Endothelial cell of umbilical vein (primary cell): ENCODE results near the gene PNPLA7. TPM values are rescaled to one million over a fixed set of nuclear protein-coding genes. Genes with fewer than 3 reads are reported as not detected.
"Not testable (repeated sequence)": the region's sequence is repeated elsewhere in the genome, so short reads cannot be mapped to it uniquely, and the experiment has no call there.

Experiments
- BruUV-seq: library from RNA; stranded (reverse); fragments of 400-500 nt; replicated peaks from 2 replicates; lab custom pipeline; 2021; lab: Mats Ljungman, UMichigan
- CTCF ChIA-PET: fragments of 300-600, 350-600 bp; sonication (Branson Sonifier 250); formaldehyde crosslinking; loops from one replicate; lab custom pipeline; 2021; ENCODE audit warnings: antibody characterized with exemption, inconsistent platforms; lab: Charles Lee
- POLR2A ChIA-PET: fragments of 300-600, 350-600 bp; sonication (Branson Sonifier 250); formaldehyde crosslinking; loops from one replicate; lab custom pipeline; 2021; ENCODE audit warnings: antibody characterized with exemption, inconsistent platforms; lab: Charles Lee
- DNase-seq: peaks from one replicate; pipeline ENCODE4 v3.0.0-alpha.2; 2011; ENCODE audit warnings: low read depth, low spot score
- FAIRE-seq: peaks from 2 replicates; lab custom pipeline; 2011; peaks lifted over from hg19 to GRCh38; lab: Jason Lieb, UNC
- H2AFZ ChIP-seq: 2 replicates; pipeline ENCODE4 v1.6.0; 2012; ENCODE audit warnings: low read depth, low read length, control low read depth, inconsistent platforms
- H3K27ac ChIP-seq: 2 replicates; pipeline ENCODE4 v1.5.1; 2011; ENCODE audit warnings: low read depth, mild to moderate bottlenecking, control low read depth, low read length, moderate library complexity; ENCODE audit not compliant: insufficient read depth
- H3K27me3 ChIP-seq, 2 experiments: 2 replicates each; pipeline versions ENCODE4 v1.6.0 to v1.6.1; 2011; ENCODE audit warnings: low read length in 2 of 2, mixed read lengths in 1 of 2; ENCODE audit not compliant: control insufficient read depth in 2 of 2, insufficient read depth in 2 of 2
- H3K36me3 ChIP-seq, 2 experiments: 2 replicates in 1 of 2; 3 replicates in 1 of 2; pipeline ENCODE4 v1.5.1; 2011; ENCODE audit warnings: low read length in 2 of 2, mild to moderate bottlenecking in 1 of 2, moderate library complexity in 1 of 2; ENCODE audit not compliant: control insufficient read depth in 2 of 2, insufficient read depth in 2 of 2; ENCODE audit errors: extremely low read depth in 1 of 2
- H3K4me1 ChIP-seq: 3 replicates; pipeline ENCODE4 v1.5.1; 2011; ENCODE audit warnings: mild to moderate bottlenecking, low read length; ENCODE audit not compliant: control insufficient read depth, insufficient read depth; ENCODE audit errors: extremely low read depth
- H3K4me2 ChIP-seq: 2 replicates; pipeline ENCODE4 v1.6.1; 2011; ENCODE audit warnings: low read length, control low read depth, mixed read lengths; ENCODE audit not compliant: insufficient read depth
- H3K4me3 ChIP-seq, 3 experiments: fragments of 200-600 bp in 1 of 3; sonication (generic), shearing (Covaris generic) in 1 of 3; replicated peaks in 1 of 3; 2 replicates each; pipeline ENCODE4 v1.5.1; 2011 to 2016; ENCODE audit warnings: control low read depth in 3 of 3, low read length in 3 of 3, mild to moderate bottlenecking in 2 of 3, inconsistent platforms in 1 of 3, low read depth in 1 of 3, moderate library complexity in 1 of 3; ENCODE audit not compliant: insufficient read depth in 1 of 3
- H3K79me2 ChIP-seq: 2 replicates; pipeline ENCODE4 v1.6.0; 2012; ENCODE audit warnings: low read length, inconsistent platforms; ENCODE audit not compliant: control insufficient read depth, insufficient read depth
- H3K9ac ChIP-seq: replicated peaks from 2 replicates; pipeline ENCODE3; 2011; ENCODE audit warnings: low read length, control low read depth; ENCODE audit not compliant: insufficient read depth; ENCODE audit errors: extremely low read depth
- H3K9me1 ChIP-seq: replicated peaks from 3 replicates; pipeline ENCODE4 v1.6.0; 2011; ENCODE audit warnings: mild to moderate bottlenecking, low read length; ENCODE audit not compliant: control insufficient read depth, insufficient read depth; ENCODE audit errors: extremely low read depth
- H3K9me3 ChIP-seq: replicated peaks from 2 replicates; pipeline ENCODE4 v1.5.1; 2012; ENCODE audit warnings: low read length, inconsistent platforms; ENCODE audit not compliant: control insufficient read depth, insufficient read depth
- H4K20me1 ChIP-seq: replicated peaks from 2 replicates; pipeline ENCODE3; 2011; ENCODE audit warnings: mild to moderate bottlenecking, low read length; ENCODE audit not compliant: control insufficient read depth, insufficient read depth; ENCODE audit errors: extremely low read depth
- CTCF ChIP-seq, 2 donors: IDR thresholded peaks; 1 replicate in 1 of 2; 2 replicates in 1 of 2; pipeline ENCODE4 v1.5.1; 2011; ENCODE audit warnings: low read length in 2 of 2, mild to moderate bottlenecking in 2 of 2, moderate library complexity in 2 of 2, control low read depth in 1 of 2, inconsistent platforms in 1 of 2, low read depth in 1 of 2; ENCODE audit not compliant: insufficient read depth in 1 of 2; ENCODE audit errors: extremely low read depth in 1 of 2
- GATA2 ChIP-seq: IDR thresholded peaks from 2 replicates; pipeline ENCODE4 v1.7.0; 2011; ENCODE audit warnings: low read depth, mild to moderate bottlenecking, moderate library complexity, mixed read lengths, low read length; ENCODE audit not compliant: insufficient read length, insufficient read depth
- dilution Hi-C: fragments of 300-500 bp; cut with MboI; formaldehyde crosslinking; loops from one replicate; pipeline ENCODE4 v1.15.0; 2019; ENCODE audit warnings: low sequenced_read_pairs; ENCODE audit not compliant: extremely low pct_ligation_motif_present
- intact Hi-C: fragments of 100-400 bp; cut with micrococcal nuclease; formaldehyde crosslinking; loops from one replicate; pipeline ENCODE4 v1.10.0; 2022
- polyA plus RNA-seq, 4 experiments: library from polyadenylated mRNA; depleted of rRNA in 3 of 4; stranded (reverse) in 3 of 4; unstranded in 1 of 4; fragments of >200 nt; gene quantifications; 2 replicates each; pipeline versions ENCODE4 v1.2.1 to v1.2.3, GENCODE V29; 2011 to 2012; ENCODE audit warnings: missing spikeins in 1 of 4
- total RNA-seq: library from RNA; stranded (reverse); gene quantifications from 2 replicates; pipeline ENCODE4 v1.2.3, GENCODE V29; 2021

PNPLA7 gene
- total and polyA plus RNA-seq, 2 donors (not counting 3 experiments of a cell fraction or from before 2014, with no cell fraction given) = 1.0 to 1.9 TPM

- H3K79me2 ChIP-seq, intact Hi-C loops, FAIRE-seq, H3K9me1 ChIP-seq, H2AFZ ChIP-seq, BruUV-seq, H3K4me1 ChIP-seq, H3K36me3 ChIP-seq, H3K4me2 ChIP-seq, H3K27me3 ChIP-seq, H3K4me3 ChIP-seq, DNase-seq, H4K20me1 ChIP-seq, POLR2A ChIA-PET, H3K27ac ChIP-seq, H3K9me3 ChIP-seq, H3K9ac ChIP-seq, dilution Hi-C loops: not testable (repeated sequence)
- CTCF ChIA-PET = interaction anchor here (1.0 to 1.3 kb wide), 2 partner anchors 9 to 17 kb away, joined by 3 read pairs; partner anchors contain the start of gene ARRDC1
Observed at GRCh38 chr9:137596577-137596976, 46.4 kb upstream of the PNPLA7 start.

DNA sequence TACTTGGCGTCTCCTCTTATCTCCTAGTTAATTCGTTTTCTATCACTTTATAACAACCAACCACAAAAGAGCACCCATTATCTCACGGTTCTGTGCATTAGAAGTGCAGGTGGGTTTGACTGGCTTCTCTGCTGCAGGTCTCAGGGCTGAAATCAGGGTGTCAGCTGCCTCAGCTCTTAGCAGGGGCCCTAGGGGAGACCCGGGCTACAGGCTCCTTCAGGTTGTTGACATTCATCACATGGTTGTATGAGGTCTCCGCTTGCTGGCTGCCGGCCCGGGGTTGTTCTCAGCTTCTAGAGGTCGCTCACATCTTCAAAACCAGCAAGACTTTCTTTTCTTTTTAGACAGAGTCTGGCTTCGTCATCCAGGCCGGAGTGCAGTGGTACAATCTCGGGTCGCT, 43.0 kb upstream of the PNPLA7 start:
- intact Hi-C loops = no loop called here
- Histone ChIP-seq H3K27me3 (no peaks in the 10 kb centered on the region), H3K9me1 (no peaks in the 10 kb centered on the region), H3K9me3 (no peaks in the 10 kb centered on the region), H3K4me3 (no peak overlapping the region), H3K79me2 (peaks cover 16% of the 10 kb centered on the region), H3K4me2 (no peak overlapping the region), H3K27ac (no peak overlapping the region), H3K9ac (no peak overlapping the region), H3K36me3 (peaks cover 2 to 3% of the 10 kb centered on the region in 2 experiments), H2AFZ (no peak overlapping the region), H4K20me1 (no peaks in the 10 kb centered on the region), H3K4me1 (peaks cover 9% of the 10 kb centered on the region)
- no peak for FAIRE-seq
- TF ChIP-seq GATA2 (no peak), CTCF (IDR thresholded peaks at IDR 0.05; ENCODE audit: extremely low read depth in 1 of 2, insufficient read depth in 1 of 2, low read depth in 1 of 2, low read length in 2 of 2) (no peak)
- CTCF ChIA-PET = no interaction called here
- no peak for DNase-seq
- POLR2A ChIA-PET = no interaction called here
- dilution Hi-C loops = no loop called here
- BruUV-seq = no TSS peak
